Measurements from ENCODE around the gene PGM3.

- TF ChIP-seq, protein P1, sequence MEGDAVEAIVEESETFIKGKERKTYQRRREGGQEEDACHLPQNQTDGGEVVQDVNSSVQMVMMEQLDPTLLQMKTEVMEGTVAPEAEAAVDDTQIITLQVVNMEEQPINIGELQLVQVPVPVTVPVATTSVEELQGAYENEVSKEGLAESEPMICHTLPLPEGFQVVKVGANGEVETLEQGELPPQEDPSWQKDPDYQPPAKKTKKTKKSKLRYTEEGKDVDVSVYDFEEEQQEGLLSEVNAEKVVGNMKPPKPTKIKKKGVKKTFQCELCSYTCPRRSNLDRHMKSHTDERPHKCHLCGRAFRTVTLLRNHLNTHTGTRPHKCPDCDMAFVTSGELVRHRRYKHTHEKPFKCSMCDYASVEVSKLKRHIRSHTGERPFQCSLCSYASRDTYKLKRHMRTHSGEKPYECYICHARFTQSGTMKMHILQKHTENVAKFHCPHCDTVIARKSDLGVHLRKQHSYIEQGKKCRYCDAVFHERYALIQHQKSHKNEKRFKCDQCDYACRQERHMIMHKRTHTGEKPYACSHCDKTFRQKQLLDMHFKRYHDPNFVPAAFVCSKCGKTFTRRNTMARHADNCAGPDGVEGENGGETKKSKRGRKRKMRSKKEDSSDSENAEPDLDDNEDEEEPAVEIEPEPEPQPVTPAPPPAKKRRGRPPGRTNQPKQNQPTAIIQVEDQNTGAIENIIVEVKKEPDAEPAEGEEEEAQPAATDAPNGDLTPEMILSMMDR (IDR thresholded peaks at IDR 0.05), result no peak
- TF ChIP-seq POLR2A (IDR thresholded peaks at IDR 0.05), result no peak
These were observed 73.2 kb downstream of the PGM3 start for GRCh38 chr6:83119742-83120300.

All from heart left ventricle (tissue), 13 donors.